Measurements from ENCODE around the gene SLC37A1.

The SLC37A1 gene

GRCh38 chr21:42618707-42619102 lies 105.1 kb downstream of the SLC37A1 start:
- no peak for TF ChIP-seq CTCF (conservative IDR thresholded peaks at IDR 0.05; ENCODE audit: low read depth)
- ChIA-PET POLR2A (ENCODE audit: low non-redundant PET) (no interaction called here), CTCF (no interaction called here)
- H3K27ac ChIP-seq = no peak overlapping the region
- no peak for DNase-seq (ENCODE audit: low spot score)

- no peak for TF ChIP-seq CTCF (conservative IDR thresholded peaks at IDR 0.05; ENCODE audit: low read depth)
- DNase-seq (ENCODE audit: low spot score) = no peak
- no peak overlapping the region for H3K27ac ChIP-seq
- CTCF ChIA-PET = no interaction called here
- POLR2A ChIA-PET (ENCODE audit: low non-redundant PET) = no interaction called here
These were observed 105.5 kb downstream of the SLC37A1 start for GRCh38 chr21:42619166-42619565.

- no peak overlapping the region for H3K27ac ChIP-seq
- ChIA-PET CTCF (no interaction called here), POLR2A (ENCODE audit: low non-redundant PET) (no interaction called here)
- TF ChIP-seq CTCF (conservative IDR thresholded peaks at IDR 0.05; ENCODE audit: low read depth) = no peak
- no peak for DNase-seq (ENCODE audit: low spot score)
These were observed 106.2 kb downstream of the SLC37A1 start for GRCh38 chr21:42619841-42620240.

GRCh38 chr21:42621166-42621818 lies 107.6 kb downstream of the SLC37A1 start:
- POLR2A ChIA-PET (ENCODE audit: low non-redundant PET) = no interaction called here
- DNase-seq (ENCODE audit: low spot score) = no peak
- CTCF ChIA-PET = no interaction called here
- no peak for TF ChIP-seq CTCF (conservative IDR thresholded peaks at IDR 0.05; ENCODE audit: low read depth)
- no peak overlapping the region for H3K27ac ChIP-seq

- DNase-seq (ENCODE audit: low spot score) = no peak
- no peak overlapping the region for H3K27ac ChIP-seq
- ChIA-PET CTCF (no interaction called here), POLR2A (ENCODE audit: low non-redundant PET) (no interaction called here)
- TF ChIP-seq CTCF (conservative IDR thresholded peaks at IDR 0.05; ENCODE audit: low read depth) = no peak
These were observed 108.1 kb downstream of the SLC37A1 start for GRCh38 chr21:42621819-42622177.

GRCh38 chr21:42622284-42622683 lies 108.6 kb downstream of the SLC37A1 start:
- TF ChIP-seq CTCF (conservative IDR thresholded peaks at IDR 0.05; ENCODE audit: low read depth) = no peak
- POLR2A ChIA-PET (ENCODE audit: low non-redundant PET) = no interaction called here
- DNase-seq (ENCODE audit: low spot score) = no peak
- CTCF ChIA-PET = interaction anchor here (0.8 kb wide), 1 partner anchor 19 kb away, joined by 4 read pairs; no protein-coding TSS in a partner anchor
- H3K27ac ChIP-seq = no peak overlapping the region

Data from RWPE1 (cell line).